Ectodermal cell (in vitro differentiated cells): Measurements from ENCODE around the gene CARD10.

Experiments used
- H3K27ac ChIP-seq: 2 replicates; pipeline ENCODE4 v1.7.0; 2013; ENCODE audit warnings: mild to moderate bottlenecking, low read depth, low read length; ENCODE audit not compliant: insufficient read depth, poor library complexity, severe bottlenecking
- H3K27me3 ChIP-seq: 2 replicates; pipeline ENCODE4 v1.7.0; 2013; ENCODE audit warnings: mild to moderate bottlenecking, low read length; ENCODE audit not compliant: insufficient read depth, control insufficient read depth, poor library complexity, severe bottlenecking
- H3K36me3 ChIP-seq: one replicate; pipeline ENCODE4 v1.7.0; 2013; ENCODE audit warnings: low read length; ENCODE audit not compliant: control insufficient read depth, insufficient read depth
- H3K4me1 ChIP-seq: one replicate; pipeline ENCODE4 v1.7.0; 2013; ENCODE audit warnings: low read length; ENCODE audit not compliant: control insufficient read depth, insufficient read depth
- H3K4me3 ChIP-seq: 2 replicates; pipeline ENCODE4 v1.7.0; 2013; ENCODE audit warnings: low read depth, low read length, control low read depth; ENCODE audit not compliant: insufficient read depth
- H3K9me3 ChIP-seq: 2 replicates; pipeline ENCODE4 v1.7.0; 2013; ENCODE audit warnings: mild to moderate bottlenecking, low read length, moderate library complexity; ENCODE audit not compliant: control insufficient read depth
- WGBS, 2 experiments: methylation state at CpG; one replicate each; pipeline ENCODE4 v1.1.7; 2013; ENCODE audit warnings: missing lambda C conversion rate in 2 of 2; 5-methylcytosine and 5-hydroxymethylcytosine counted together

Gene CARD10

GRCh38 chr22:37497062-37497599 lies 22.1 kb downstream of the CARD10 start:
- Histone ChIP-seq H3K4me3 (no peak overlapping the region), H3K36me3 (no peaks in the 10 kb centered on the region), H3K9me3 (no peaks in the 10 kb centered on the region), H3K27ac (no peak overlapping the region), H3K4me1 (peaks cover 23% of the 10 kb centered on the region), H3K27me3 (no peaks in the 10 kb centered on the region)
- WGBS, 2 experiments, result 93 to 95% methylated on average over 12 of the region's 12 CpGs

DNA sequence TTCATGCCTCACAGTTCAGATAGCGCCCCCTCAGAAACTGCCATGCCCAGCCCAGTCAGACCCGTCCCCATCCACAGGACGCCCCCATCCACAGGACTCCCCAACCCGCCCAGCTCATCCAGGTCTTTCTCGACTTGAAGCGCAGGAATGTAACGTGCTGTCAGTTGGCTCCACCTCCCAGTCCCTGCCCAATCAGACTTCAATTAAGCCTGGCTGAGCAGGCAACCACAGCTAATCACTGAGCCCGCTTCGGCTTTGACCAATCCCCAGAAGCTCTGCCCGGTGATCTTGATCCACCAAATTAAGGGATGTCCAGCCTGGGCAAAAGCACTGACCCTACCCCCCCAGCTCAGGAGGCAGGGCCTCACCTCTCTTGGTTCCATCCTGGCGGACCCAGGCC lies 22.6 kb downstream of the CARD10 start:
- WGBS, 2 experiments, result 77% methylated on average over 11 of the region's 11 CpGs
- Histone ChIP-seq H3K9me3 (no peaks in the 10 kb centered on the region), H3K36me3 (no peaks in the 10 kb centered on the region), H3K27ac (no peak overlapping the region), H3K27me3 (no peaks in the 10 kb centered on the region), H3K4me1 (peaks cover 18% of the 10 kb centered on the region), H3K4me3 (no peak overlapping the region)

GRCh38 chr22:37493979-37494378 lies 25.2 kb downstream of the CARD10 start:
- H3K4me1 ChIP-seq, result peaks cover 6% of the 10 kb centered on the region
- H3K4me3 ChIP-seq, result no peak overlapping the region
- no peaks in the 10 kb centered on the region for H3K36me3 ChIP-seq
- 85 to 86% methylated on average over 10 of the region's 10 CpGs for WGBS, 2 experiments
- no peak overlapping the region for H3K27ac ChIP-seq
- no peaks in the 10 kb centered on the region for H3K27me3 ChIP-seq
- H3K9me3 ChIP-seq, result no peaks in the 10 kb centered on the region

GRCh38 chr22:37492428-37493344 lies 26.5 kb downstream of the CARD10 start:
- Histone ChIP-seq H3K4me1 (peaks cover 9% of the 10 kb centered on the region), H3K27me3 (no peaks in the 10 kb centered on the region), H3K4me3 (no peak overlapping the region), H3K9me3 (no peaks in the 10 kb centered on the region), H3K36me3 (no peaks in the 10 kb centered on the region), H3K27ac (no peak overlapping the region)
- 73 to 75% methylated on average over 23 of the region's 24 CpGs for WGBS, 2 experiments

DNA sequence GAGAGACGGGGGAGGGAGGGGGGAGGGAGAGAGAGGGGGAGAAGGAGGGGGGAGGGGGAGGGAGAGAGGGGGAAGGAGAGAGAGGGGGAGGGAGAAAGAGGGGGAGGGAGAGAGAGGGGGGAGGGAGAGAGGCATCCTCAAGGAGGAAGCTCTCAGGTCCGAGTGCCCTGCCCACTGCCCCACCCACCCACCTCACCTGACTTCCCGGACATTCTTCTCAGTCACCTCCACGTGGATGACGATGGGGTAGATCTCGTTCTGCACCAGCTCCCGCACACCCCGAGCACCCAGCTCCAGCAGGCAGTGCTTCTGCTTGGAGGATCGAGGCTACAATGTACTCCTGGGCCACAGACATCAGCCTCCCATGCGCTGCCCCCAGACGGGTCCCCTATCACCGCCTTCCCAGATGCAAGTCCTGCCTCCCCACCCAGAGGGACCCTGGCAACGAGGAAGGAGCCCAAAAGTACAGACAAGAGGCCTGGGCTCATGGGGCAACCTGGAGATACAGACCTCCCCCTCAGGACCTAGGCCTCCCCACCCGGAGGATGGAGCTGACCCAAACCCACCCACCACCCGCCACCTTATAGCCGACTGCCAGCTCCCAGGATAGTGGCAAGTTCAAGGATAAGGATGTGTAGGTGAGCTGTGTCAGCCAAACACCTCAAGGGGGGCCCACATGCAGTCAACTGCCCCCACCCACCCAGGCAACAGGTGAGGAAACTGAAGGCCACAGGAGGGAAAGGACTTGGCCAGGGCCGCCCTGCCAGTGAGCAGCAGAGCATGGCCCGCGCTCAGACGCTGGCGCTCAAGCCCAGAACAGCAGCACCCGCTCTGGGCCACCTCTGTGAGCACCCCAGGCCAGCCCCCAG lies 27.4 kb downstream of the CARD10 start:
- Histone ChIP-seq H3K4me1 (peaks cover 11% of the 10 kb centered on the region), H3K4me3 (no peak overlapping the region), H3K27me3 (no peaks in the 10 kb centered on the region), H3K9me3 (no peaks in the 10 kb centered on the region), H3K36me3 (no peaks in the 10 kb centered on the region), H3K27ac (no peak overlapping the region)
- WGBS, 2 experiments, result 90 to 93% methylated on average over 20 to 21 of the region's 22 CpGs

DNA sequence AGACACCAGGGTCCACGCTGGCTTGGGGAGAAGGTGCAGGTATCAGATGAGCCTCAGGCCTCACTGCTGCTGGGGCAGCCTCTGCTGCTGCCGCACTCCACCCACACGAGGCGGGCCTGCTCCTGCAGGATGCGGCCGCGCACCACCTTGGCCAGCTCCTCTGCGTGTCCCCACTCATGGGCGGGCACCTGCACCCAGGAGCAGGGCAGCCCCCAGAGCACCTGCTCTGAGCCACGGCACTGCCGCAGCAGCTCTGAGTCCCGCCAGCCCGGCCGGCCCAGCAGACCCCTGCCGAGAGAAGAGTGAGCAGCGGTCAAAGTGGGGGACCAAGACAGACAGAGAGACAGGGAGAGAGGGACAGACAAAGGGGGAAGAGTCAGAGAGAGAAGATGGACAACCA lies 28.1 kb downstream of the CARD10 start:
- Histone ChIP-seq H3K4me1 (peaks cover 17% of the 10 kb centered on the region), H3K9me3 (no peaks in the 10 kb centered on the region), H3K4me3 (no peak overlapping the region), H3K27me3 (no peaks in the 10 kb centered on the region), H3K27ac (no peak overlapping the region), H3K36me3 (no peaks in the 10 kb centered on the region)
- 73 to 75% methylated on average over 16 of the region's 16 CpGs for WGBS, 2 experiments

GRCh38 chr22:37489983-37490382 lies 29.2 kb downstream of the CARD10 start:
- no peaks in the 10 kb centered on the region for H3K9me3 ChIP-seq
- 83 to 87% methylated on average over 10 of the region's 10 CpGs for whole genome bisulfite sequencing, 2 experiments
- H3K36me3 ChIP-seq, result no peaks in the 10 kb centered on the region
- no peaks in the 10 kb centered on the region for H3K27me3 ChIP-seq
- H3K27ac ChIP-seq, result no peak overlapping the region
- H3K4me3 ChIP-seq, result no peak overlapping the region
- peaks cover 27% of the 10 kb centered on the region for H3K4me1 ChIP-seq

GRCh38 chr22:37488337-37489135 lies 30.7 kb downstream of the CARD10 start:
- peaks cover 41% of the 10 kb centered on the region for H3K4me1 ChIP-seq
- WGBS, 2 experiments, result 81% methylated on average over 15 of the region's 15 CpGs
- no peaks in the 10 kb centered on the region for H3K9me3 ChIP-seq
- no peaks in the 10 kb centered on the region for H3K36me3 ChIP-seq
- no peaks in the 10 kb centered on the region for H3K27me3 ChIP-seq
- no peak overlapping the region for H3K27ac ChIP-seq
- H3K4me3 ChIP-seq, result no peak overlapping the region

GRCh38 chr22:37487571-37487970 lies 31.6 kb downstream of the CARD10 start:
- H3K4me3 ChIP-seq, result no peak overlapping the region
- no peaks in the 10 kb centered on the region for H3K27me3 ChIP-seq
- no peaks in the 10 kb centered on the region for H3K9me3 ChIP-seq
- H3K36me3 ChIP-seq, result no peaks in the 10 kb centered on the region
- H3K4me1 ChIP-seq, result peaks cover 48% of the 10 kb centered on the region
- 65 to 69% methylated on average over 4 of the region's 4 CpGs for WGBS, 2 experiments
- no peak overlapping the region for H3K27ac ChIP-seq
